Right lobe of liver (tissue), 6 donors: Measurements from ENCODE around the gene HOXC13. TPM values are rescaled to one million over a fixed set of nuclear protein-coding genes. Genes with fewer than 3 reads are reported as not detected.

Experiments
- ATAC-seq, 4 donors: fragments of 200-7000 bp; cut with Tn5 transposase; one replicate each; pipeline ENCODE4 v1.9.1; 2020; ENCODE audit warnings: mild to moderate bottlenecking in 4 of 4, moderate library complexity in 4 of 4
- DNase-seq, 3 donors: peaks; one replicate each; pipeline ENCODE4 v3.0.0-alpha.2; 2020
- H3K27ac ChIP-seq, 3 donors: fragments of 200-600 bp; one replicate each; pipeline ENCODE4 v1.8.0; 2022
- H3K27me3 ChIP-seq, 2 donors: fragments of 200-600 bp; one replicate each; pipeline ENCODE4 v1.8.0; 2022
- H3K36me3 ChIP-seq, 4 donors: fragments of 200-600 bp; sonication (generic) in 1 of 4; one replicate each; pipeline versions ENCODE4 v1.5.1 to v1.8.0; 2017 to 2022; ENCODE audit warnings: control low read depth in 1 of 4
- H3K4me1 ChIP-seq, 4 donors: fragments of 200-600 bp; sonication (generic) in 1 of 4; one replicate each; pipeline versions ENCODE4 v1.5.1 to v1.8.0; 2017 to 2022; ENCODE audit warnings: control low read depth in 1 of 4
- H3K4me3 ChIP-seq, 3 donors: fragments of 200-600 bp; one replicate each; pipeline ENCODE4 v1.8.0; 2022
- H3K9me3 ChIP-seq, 4 donors: fragments of 200-600 bp; sonication (generic) in 1 of 4; one replicate each; pipeline versions ENCODE4 v1.5.1 to v1.8.0; 2017 to 2022; ENCODE audit warnings: control low read depth in 1 of 4
- CTCF ChIP-seq, 4 donors: fragments of 200-600 bp in 3 of 4; fragments of 450-650 bp in 1 of 4; IDR thresholded peaks; one replicate each; pipeline versions ENCODE4 v1.5.1 to v1.8.0; 2016 to 2022; ENCODE audit warnings: antibody characterized with exemption in 4 of 4, mild to moderate bottlenecking in 2 of 4
- POLR2A ChIP-seq: fragments of 450-650 bp; IDR thresholded peaks from one replicate; pipeline ENCODE4 v1.6.1; 2017; ENCODE audit warnings: antibody characterized with exemption, mild to moderate bottlenecking
- WGBS: methylation state at CpG from one replicate; pipeline ENCODE4 v1.1.6; 2018; ENCODE audit warnings: low coverage, low lambda C conversion rate; ENCODE audit not compliant: insufficient coverage; ENCODE audit errors: missing lambda C conversion rate; 5-methylcytosine and 5-hydroxymethylcytosine counted together
- intact Hi-C, 2 donors: fragments of 100-400 bp; cut with DNase I; formaldehyde crosslinking; loops; one replicate each; pipeline versions ENCODE4 v1.11.2 to v1.14.1; 2022
- total RNA-seq, 6 experiments: library from RNA; depleted of rRNA in 2 of 6; stranded (reverse); fragments of >200 nt in 2 of 6; fragmentation: NEBNext Ultra II Directional in 3 of 6; extraction: Animal tissue kit (Norgen Biotek cat#: 25700) in 3 of 6; gene quantifications; one replicate each; pipeline versions ENCODE4 v1.1.0 to v1.2.4, GENCODE V29; 2016 to 2023
- donor health status: DM: no; HTN: yes; CAD: no.
- donor health status: DM: no; HTN: no; CAD: no.
- donor health status: DM: no; HTN: no; CAD: no.
- donor health status: DM: no; HTN: yes; CAD: no.
- donor health status: DM: no; HTN: yes; CAD: no.

The HOXC13 gene
- total RNA-seq, 6 experiments from 2014 or later, result not detected

- no peak overlapping the region for H3K27ac ChIP-seq
- no peak for TF ChIP-seq POLR2A
- TF ChIP-seq CTCF (IDR thresholded peaks at IDR 0.05), result no peak
- H3K4me1 ChIP-seq, result peaks cover 0 to 4% (median 0%) of the 10 kb centered on the region in 4 donors
- H3K9me3 ChIP-seq, result no peaks in the 10 kb centered on the region
- H3K27me3 ChIP-seq, result peaks cover 11 to 71% of the 10 kb centered on the region in 2 donors
- intact Hi-C loops, result no loop called here
- no peak for DNase-seq
- no peaks in the 10 kb centered on the region for H3K36me3 ChIP-seq
- H3K4me3 ChIP-seq, result no peak overlapping the region
- WGBS, result 12% methylated on average over 5 of the region's 5 CpGs
- no peak for ATAC-seq
These were observed 50.1 kb downstream of the HOXC13 start for GRCh38 chr12:53988541-53989226.

GRCh38 chr12:53989227-53990113 is 50.8 kb downstream of the HOXC13 start:
- ATAC-seq, result peak in 2 of 4 donors; percentile 32 to 37
- no peak overlapping the region for H3K27ac ChIP-seq
- H3K27me3 ChIP-seq, result peaks cover 5 to 71% of the 10 kb centered on the region in 2 donors
- TF ChIP-seq POLR2A (no peak), CTCF (IDR thresholded peaks at IDR 0.05) (peak; percentile 28 to 47 (median 40))
- intact Hi-C loops, result no loop called here
- H3K36me3 ChIP-seq, result no peaks in the 10 kb centered on the region
- H3K4me1 ChIP-seq, result peaks cover 0 to 9% (median 2%) of the 10 kb centered on the region in 4 donors
- no peaks in the 10 kb centered on the region for H3K9me3 ChIP-seq
- no peak overlapping the region for H3K4me3 ChIP-seq
- WGBS, result 4% methylated on average over 25 of the region's 28 CpGs
- DNase-seq, result no peak

GRCh38 chr12:53990311-53991076 is 51.9 kb downstream of the HOXC13 start:
- WGBS, result 4% methylated on average over 14 of the region's 27 CpGs
- Histone ChIP-seq H3K27me3 (peaks cover 8 to 72% of the 10 kb centered on the region in 2 donors), H3K27ac (no peak overlapping the region), H3K36me3 (no peaks in the 10 kb centered on the region), H3K4me3 (no peak overlapping the region), H3K9me3 (no peaks in the 10 kb centered on the region), H3K4me1 (peaks cover 0 to 20% (median 2%) of the 10 kb centered on the region in 4 donors)
- no peak for ATAC-seq
- intact Hi-C loops, result no loop called here
- DNase-seq, result no peak
- TF ChIP-seq CTCF (IDR thresholded peaks at IDR 0.05) (no peak), POLR2A (no peak)

GRCh38 chr12:53991077-53991460 is 52.4 kb downstream of the HOXC13 start:
- DNase-seq (no peak), ATAC-seq (no peak)
- H3K27me3 ChIP-seq, result peaks cover 4 to 69% of the 10 kb centered on the region in 2 donors
- intact Hi-C loops, result no loop called here
- no peaks in the 10 kb centered on the region for H3K36me3 ChIP-seq
- no peak overlapping the region for H3K27ac ChIP-seq
- WGBS, result 1% methylated on average over 6 of the region's 8 CpGs
- H3K4me3 ChIP-seq, result no peak overlapping the region
- no peaks in the 10 kb centered on the region for H3K9me3 ChIP-seq
- TF ChIP-seq CTCF (IDR thresholded peaks at IDR 0.05) (no peak), POLR2A (no peak)
- H3K4me1 ChIP-seq, result peaks cover 0 to 18% (median 2%) of the 10 kb centered on the region in 4 donors
